Liver (tissue), 3 donors: Measurements from ENCODE around the gene ACTN2.

Experiments
- GABPA ChIP-seq, 2 donors: IDR thresholded peaks in 1 of 2; conservative IDR thresholded peaks in 1 of 2; 2 replicates each; pipeline ENCODE4 v1.6.1; 2016; ENCODE audit warnings: antibody characterized with exemption in 2 of 2, mild to moderate bottlenecking in 1 of 2, moderate library complexity in 1 of 2
- SP1 ChIP-seq: IDR thresholded peaks from 2 replicates; pipeline ENCODE4 v1.6.1; 2018; ENCODE audit warnings: antibody characterized with exemption, mild to moderate bottlenecking
- TF ChIP-seq, protein P1 (sequence below): fragments of 150-350 bp; IDR thresholded peaks from 2 replicates; pipeline ENCODE4 v1.5.1; 2017; ENCODE audit warnings: improper control_type of control experiment, low read depth, low read length; ENCODE audit not compliant: missing input control
- donor health status: healthy.
- donor health status: healthy.

DNA sequence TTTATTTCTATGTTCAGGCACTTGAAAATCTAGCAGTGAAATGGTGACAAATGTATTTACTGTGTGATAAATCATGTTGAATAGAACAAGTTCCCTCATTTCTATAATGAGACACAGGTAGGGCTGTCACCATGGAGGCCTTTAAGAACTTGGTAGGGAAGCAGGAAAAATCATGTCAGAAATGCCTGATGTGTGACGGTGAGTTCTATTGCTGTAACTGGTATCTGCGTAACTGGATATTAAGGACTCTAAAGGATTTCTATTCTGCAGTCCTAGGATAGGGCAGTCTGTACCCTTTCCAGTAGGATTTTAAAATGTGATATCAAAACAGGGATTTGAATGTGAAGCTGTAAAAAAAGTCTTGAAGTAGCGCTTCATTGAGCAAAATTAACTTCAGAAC, 15.5 kb downstream of the ACTN2 start:
- TF ChIP-seq, protein P1, sequence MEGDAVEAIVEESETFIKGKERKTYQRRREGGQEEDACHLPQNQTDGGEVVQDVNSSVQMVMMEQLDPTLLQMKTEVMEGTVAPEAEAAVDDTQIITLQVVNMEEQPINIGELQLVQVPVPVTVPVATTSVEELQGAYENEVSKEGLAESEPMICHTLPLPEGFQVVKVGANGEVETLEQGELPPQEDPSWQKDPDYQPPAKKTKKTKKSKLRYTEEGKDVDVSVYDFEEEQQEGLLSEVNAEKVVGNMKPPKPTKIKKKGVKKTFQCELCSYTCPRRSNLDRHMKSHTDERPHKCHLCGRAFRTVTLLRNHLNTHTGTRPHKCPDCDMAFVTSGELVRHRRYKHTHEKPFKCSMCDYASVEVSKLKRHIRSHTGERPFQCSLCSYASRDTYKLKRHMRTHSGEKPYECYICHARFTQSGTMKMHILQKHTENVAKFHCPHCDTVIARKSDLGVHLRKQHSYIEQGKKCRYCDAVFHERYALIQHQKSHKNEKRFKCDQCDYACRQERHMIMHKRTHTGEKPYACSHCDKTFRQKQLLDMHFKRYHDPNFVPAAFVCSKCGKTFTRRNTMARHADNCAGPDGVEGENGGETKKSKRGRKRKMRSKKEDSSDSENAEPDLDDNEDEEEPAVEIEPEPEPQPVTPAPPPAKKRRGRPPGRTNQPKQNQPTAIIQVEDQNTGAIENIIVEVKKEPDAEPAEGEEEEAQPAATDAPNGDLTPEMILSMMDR = no peak
- TF ChIP-seq SP1 (no peak), GABPA (IDR thresholded peaks at IDR 0.05 in 1 of 2, conservative IDR thresholded peaks at IDR 0.05 in 1 of 2) (no peak)
